Measurements from ENCODE around the gene A1CF.
"Not testable (repeated sequence)": the region's sequence is repeated elsewhere in the genome, so short reads cannot be mapped to it uniquely, and the experiment has no call there.

A1CF gene

GRCh38 chr10:50885097-50885859, at the start of gene A1CF:
Gene A1CF (minus strand): TSS chr10:50885627. CDS start chr10:50859940, 25,687 bp downstream.
- DNase-seq (ENCODE audit: low read depth) = no peak

- no peak for DNase-seq (ENCODE audit: low read depth)
Observed at GRCh38 chr10:50931948-50932431, 46.6 kb upstream of the A1CF start.

- DNase-seq (ENCODE audit: low read depth) = no peak
Observed at GRCh38 chr10:50929670-50930069, 44.2 kb upstream of the A1CF start.

DNA sequence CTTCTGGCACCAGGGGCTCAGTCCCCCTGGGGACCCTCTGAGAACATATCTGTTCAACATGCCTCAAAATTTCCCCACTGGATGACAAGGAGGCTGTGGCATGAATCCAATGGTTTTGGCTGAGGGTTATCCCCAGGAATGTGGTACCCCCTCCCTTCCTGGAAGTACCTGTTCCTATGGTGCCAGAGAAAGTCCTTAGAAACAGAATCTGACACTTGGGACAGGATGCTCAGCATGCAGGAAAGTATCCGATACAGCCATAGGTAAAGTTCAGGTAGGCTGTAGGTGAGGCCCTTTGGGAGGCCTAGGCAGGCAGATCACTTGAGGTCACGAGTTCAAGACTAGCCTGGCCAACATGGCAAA, 42.7 kb upstream of the A1CF start:
- no peak for DNase-seq (ENCODE audit: low read depth)

- no peak for DNase-seq (ENCODE audit: low read depth)
Observed at GRCh38 chr10:50927522-50928189, 42.2 kb upstream of the A1CF start.

GRCh38 chr10:50923471-50923870, 38.0 kb upstream of the A1CF start:
- not testable (repeated sequence) for DNase-seq (ENCODE audit: low read depth)

GRCh38 chr10:50919010-50919409, 33.6 kb upstream of the A1CF start:
- DNase-seq (ENCODE audit: low read depth) = peak; percentile 5

GRCh38 chr10:50918529-50918928, 33.1 kb upstream of the A1CF start:
- no peak for DNase-seq (ENCODE audit: low read depth)

- peak; percentile 60 for DNase-seq (ENCODE audit: low read depth)
Observed at GRCh38 chr10:50917486-50917885, 32.1 kb upstream of the A1CF start.

DNA sequence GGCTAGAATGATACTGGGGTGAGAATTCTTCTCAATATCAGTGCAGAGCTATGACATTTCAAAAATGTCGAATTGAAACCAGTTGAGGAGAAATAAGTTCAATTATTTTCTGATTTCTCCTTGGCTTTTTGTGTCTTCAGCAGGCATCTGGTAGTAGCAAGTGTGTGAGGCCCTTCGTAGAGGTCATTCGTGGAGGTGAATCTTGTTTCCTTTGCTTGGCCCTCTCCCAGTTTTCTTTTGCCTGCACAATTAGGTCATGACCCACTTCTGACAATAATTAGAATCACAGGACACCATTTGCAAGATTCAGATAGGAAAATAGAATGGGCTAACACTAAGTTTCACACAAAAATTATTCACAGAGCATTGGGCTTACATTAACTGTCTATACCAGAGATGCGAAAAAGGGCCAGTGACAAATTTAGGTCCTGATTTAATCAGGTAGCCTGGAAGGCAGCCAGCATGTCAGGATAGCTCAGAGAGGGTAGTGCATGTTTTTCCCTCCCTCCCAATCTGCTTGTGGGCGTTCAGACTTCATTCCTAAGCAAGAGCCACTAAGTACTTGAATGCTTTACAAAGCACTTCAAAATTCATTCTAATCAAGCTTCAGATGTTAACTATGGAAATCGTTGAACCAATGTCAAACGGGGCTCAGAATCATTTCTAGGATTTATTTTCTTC, 24.0 kb upstream of the A1CF start:
- DNase-seq (ENCODE audit: low read depth) = no peak

DNA sequence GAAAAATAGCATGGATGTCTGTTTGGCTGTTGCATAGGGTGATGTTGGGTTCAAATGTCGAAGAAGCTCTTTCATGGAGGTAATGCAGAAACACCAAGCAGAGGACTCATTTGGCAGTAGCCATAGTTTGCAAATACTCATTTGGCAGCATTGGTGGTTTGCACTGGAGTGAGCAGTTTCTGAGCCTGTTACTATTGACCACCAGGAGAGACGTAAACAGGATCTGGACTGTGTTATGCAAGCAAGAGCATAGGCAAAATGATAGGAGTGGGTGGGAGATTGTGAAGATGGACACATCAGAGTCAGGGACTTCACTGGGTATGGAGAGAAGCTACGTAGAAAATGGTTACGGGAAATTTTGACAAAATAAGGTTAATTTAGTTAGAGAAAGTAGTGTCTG, 22.9 kb upstream of the A1CF start:
- DNase-seq (ENCODE audit: low read depth) = no peak

DNA sequence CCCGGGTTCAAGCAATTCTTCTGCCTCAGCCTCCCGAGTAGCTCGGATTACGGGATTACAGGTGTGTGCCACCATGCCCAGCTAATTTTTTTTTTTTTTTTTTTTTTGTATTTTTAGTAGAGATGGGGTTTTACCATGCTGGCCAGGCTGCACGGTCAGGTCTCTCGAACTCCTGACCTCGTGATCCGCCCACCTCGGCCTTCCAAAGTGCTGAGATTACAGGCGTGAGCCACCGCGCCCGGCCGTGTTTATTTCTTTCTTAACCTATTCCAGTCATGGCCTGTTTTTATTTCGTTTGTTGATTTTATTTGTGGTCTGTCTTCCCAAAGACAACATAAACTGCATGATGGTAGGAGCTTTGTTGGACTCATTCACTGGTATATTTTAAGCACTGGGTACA, 20.4 kb upstream of the A1CF start:
- not testable (repeated sequence) for DNase-seq (ENCODE audit: low read depth)

DNA sequence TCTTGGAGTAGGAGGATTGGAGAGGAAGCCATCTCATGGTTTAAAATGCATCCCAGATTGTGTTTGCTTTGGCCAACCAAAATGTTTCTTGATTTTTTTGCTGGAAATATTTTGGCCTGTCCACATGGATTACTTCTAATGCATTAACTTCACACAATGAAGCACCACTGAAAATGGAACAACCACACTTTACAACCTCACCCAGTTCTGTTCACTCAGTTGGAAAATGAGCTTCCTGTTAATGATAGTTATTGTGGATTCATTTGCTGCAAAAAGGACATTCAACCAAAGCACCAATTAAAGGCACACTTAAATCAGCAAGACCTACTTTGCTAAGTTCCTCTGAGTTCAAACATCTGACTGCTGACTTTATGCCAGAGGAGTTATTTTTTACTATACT, 11.3 kb upstream of the A1CF start:
- no peak for DNase-seq (ENCODE audit: low read depth)

- DNase-seq (ENCODE audit: low read depth) = no peak
Observed at GRCh38 chr10:50894312-50894711, 8.9 kb upstream of the A1CF start.

- DNase-seq (ENCODE audit: low read depth) = no peak
Observed at GRCh38 chr10:50892467-50892866, 7.0 kb upstream of the A1CF start.

DNA sequence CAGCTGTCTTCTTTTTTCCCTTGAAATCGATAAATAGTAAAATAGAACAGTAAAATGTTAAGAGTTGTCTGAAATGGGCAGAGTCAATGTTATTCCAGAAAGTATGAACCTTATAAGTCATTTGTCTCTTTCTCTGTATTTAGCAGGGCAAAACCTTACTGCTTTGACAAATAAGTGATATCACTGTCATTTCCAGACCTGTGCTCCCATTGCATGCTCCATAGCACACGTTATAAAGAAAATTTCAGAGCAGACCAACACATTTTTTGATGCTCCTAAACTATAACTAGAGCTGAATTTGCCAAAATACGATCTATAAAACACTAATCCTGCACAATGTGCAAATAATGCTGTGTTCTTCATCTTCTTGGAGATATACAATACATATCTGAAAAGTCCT, 1.1 kb downstream of the A1CF start:
- no peak for DNase-seq (ENCODE audit: low read depth)

DNA sequence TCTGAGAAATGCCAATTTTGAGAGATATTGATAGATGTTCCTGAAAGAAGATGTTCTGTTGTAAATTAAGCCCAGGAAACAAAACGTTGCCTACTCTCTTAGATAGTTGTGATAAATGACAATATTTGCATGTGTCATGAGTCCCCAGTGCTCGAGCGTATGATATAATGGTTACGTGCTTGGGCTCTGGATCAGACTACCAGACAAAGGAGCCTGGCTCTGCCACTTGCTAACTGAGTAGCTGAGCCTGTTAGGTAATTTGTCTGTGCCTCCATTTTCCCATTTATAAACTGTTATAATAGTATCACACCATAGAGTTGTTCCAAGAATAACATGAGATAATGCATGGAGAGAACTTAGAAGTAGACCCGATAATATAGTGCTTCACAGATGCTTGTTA, 1.8 kb downstream of the A1CF start:
- DNase-seq (ENCODE audit: low read depth) = no peak

- DNase-seq (ENCODE audit: low read depth) = no peak
Observed at GRCh38 chr10:50882540-50882983, 2.9 kb downstream of the A1CF start.

- DNase-seq (ENCODE audit: low read depth) = not testable (repeated sequence)
Observed at GRCh38 chr10:50881046-50881445, 4.4 kb downstream of the A1CF start.

GRCh38 chr10:50876429-50876828, 9.0 kb downstream of the A1CF start:
- DNase-seq (ENCODE audit: low read depth) = no peak

DNA sequence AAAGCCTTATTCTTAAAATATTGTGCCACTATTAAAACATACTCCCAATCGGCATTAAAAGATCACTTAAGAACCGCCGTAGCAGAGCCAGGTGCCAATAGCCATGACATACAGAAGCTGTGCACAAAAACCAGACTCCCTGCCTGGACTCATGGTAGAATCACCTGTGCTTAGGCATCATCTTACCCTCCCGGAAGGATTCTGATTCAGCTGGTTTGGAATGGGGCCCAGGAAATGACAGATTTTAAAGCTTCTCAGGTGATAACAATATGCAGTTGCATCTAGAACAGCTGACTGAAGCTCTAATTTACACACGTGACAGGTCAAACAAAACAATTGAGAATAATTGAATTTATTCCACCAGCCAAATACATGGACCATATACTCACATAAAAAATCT, 10.7 kb downstream of the A1CF start:
- DNase-seq (ENCODE audit: low read depth) = no peak

GRCh38 chr10:50866317-50866716, 19.1 kb downstream of the A1CF start:
- no peak for DNase-seq (ENCODE audit: low read depth)

DNA sequence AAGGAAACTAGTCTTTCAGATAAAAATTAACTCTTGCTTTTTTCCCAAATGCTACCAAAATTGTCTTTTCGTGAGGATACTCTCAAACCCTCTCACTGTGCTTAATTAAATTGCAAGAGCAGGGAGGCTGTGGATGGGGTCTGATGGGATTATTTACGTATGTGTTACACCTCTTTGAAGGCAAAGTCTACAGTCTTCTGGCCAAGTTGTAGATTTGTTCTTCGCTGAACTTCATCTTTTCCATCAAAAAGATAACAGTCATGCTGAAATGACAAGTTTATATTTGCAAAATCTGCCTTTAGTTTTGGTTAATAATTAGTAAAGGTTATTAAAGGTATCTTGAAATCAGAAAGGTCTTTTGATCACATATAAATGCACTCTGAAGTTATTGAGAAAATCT, 22.7 kb downstream of the A1CF start:
- no peak for DNase-seq (ENCODE audit: low read depth)

All from EH (cell line).